NCI-H774 (cell line): ENCODE data around the gene PRDM5.
"Not testable (repeated sequence)": the region's sequence is repeated elsewhere in the genome, so short reads cannot be mapped to it uniquely, and the experiment has no call there.

Experiments used
- DNase-seq: peaks from one replicate; lab custom pipeline; 2025; lab: John Stamatoyannopoulos, UW

PRDM5 gene

DNA sequence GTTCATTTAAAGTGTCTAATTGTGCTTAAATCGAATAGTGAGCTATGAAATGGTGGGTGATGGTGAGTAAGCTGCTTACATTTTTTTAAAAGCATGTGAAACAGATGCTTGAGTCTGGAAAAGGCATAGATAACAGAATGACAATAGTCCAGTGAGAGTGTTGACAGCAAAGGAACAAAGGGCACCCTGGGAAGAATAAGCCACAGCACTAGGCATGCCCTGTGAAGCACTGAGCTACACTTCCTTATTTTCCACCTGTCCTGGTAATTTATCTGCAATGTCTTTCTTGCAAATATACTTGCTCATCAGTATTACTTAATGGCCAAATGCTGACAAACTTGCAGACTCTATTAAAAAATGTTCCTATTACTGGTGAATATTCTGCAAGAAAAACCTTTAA is 168.7 kb downstream of the PRDM5 start:
- peak; percentile 7 for DNase-seq

DNA sequence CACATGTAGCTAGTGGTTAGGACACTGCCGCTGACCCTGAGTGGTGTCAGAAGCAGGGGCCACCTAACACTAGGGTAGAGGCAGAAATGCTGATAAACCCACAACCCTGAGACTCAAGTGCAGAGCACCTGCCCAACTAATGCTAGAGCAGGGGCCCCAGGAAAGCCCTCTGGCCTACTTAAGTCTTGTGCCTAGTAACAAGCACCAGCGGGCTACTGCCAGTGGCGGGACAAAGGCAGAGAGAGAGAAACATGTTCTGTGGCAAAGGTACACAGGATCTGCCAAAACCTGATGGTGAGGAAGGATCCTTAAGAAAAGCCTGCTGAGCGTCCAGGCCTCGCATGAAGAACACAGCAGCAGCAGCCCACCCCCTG is 172.4 kb downstream of the PRDM5 start:
- no peak for DNase-seq

DNA sequence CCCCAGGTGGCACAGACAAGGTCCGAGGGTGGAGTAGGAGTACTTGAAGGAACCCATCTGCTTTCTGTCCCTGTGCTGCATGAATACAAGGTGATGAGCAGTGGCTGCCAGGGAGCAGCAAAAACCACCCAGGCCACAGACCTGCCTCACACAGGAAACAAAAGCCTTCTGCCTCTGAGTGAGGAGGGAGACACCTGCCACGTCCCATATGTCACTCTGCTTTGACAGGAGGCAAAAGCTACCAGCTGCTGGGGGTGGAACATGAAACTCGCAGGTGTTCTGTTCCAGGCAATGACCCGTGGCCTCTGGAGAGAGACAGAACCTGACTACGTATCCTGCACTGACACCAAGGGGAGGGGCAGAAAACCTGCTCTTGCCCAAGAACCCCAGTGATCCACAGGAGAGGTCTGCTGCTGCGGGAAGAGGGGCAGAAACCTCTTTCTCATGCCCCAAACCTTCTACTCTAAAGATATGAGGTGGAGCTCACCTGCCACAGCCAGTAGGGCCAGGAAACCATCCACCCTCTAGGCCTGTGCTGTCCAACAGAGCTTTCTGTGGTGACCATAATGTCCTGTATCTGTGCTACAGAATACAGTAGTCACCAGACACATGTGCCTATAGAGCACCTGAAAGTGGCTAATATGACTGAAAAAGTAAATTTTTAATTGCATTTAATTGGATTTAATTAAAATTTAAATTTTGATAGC is 172.9 kb downstream of the PRDM5 start:
- peak; percentile 82 for DNase-seq

DNA sequence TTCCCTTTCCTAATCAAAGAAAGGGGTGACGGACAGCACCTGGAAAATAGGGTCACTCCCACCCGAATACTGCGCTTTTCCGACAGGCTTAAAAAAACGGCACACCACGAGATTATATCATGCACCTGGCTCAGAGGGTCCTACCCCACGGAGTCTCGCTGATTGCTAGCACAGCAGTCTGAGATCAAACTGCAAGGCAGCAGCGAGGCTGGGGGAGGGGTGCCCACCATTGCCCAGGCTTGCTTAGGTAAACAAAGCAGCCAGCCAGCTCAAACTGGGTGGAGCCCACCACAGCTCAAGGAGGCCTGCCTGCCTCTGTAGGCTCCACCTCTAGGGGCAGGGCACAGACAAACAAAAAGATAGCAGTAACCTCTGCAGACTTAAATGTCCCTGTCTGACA is 180.9 kb downstream of the PRDM5 start:
- not testable (repeated sequence) for DNase-seq

DNA sequence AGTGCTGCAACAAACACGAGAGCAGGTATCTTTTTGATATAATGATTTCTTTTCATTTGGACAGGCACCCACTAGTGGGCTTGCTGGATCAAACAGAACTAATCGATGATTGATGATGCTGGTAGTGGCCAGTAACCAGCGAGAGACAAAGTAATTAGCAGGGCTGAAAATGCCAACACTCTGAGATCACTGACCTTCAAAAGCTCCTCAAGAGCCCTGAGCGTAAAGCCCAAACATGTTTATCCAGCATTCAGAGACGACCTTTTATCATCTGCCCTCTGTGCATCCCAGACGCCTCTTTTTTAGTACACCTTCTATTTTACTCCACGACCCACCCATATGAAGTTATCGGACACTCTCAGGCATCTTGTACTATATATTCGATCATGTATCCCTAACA is 186.2 kb downstream of the PRDM5 start:
- no peak for DNase-seq

DNA sequence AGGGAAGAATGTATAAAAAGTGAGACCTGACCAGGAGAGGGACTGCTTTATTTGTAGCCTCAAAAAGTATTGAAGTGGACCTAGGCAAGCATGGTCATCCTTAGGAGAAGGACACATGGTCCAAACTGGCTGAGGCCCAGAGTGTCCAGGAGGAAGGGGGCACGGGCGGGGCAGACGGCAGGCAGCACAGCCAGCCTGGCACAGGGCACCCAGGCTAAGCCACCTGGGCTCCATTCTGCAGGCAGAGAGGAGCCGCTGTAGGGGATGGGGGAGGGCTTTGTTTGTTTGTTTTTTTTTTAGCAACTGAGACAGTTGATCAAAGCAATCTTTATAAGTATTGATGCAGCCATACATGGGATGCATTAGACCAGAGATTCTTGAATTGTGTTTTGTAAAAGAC is 188.6 kb downstream of the PRDM5 start:
- DNase-seq = no peak

DNA sequence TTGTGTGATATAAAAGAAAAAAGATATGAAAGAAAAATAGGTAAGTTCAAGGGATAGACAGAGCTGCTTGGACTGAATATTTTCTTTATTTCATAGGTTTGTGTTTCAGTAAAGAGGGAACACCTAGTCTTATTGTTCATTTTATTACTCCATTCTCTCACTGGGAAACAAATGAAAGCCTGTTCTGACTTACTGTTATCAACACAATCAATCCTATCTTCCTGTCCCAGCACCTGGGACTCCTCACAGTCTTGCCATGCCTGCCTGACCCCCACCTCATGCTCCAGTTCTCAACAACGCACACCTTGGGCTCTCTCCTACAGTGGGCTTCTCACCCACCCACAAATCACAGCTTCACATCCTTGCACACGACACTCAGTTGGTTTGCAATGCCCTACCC is 189.5 kb downstream of the PRDM5 start:
- DNase-seq = no peak

DNA sequence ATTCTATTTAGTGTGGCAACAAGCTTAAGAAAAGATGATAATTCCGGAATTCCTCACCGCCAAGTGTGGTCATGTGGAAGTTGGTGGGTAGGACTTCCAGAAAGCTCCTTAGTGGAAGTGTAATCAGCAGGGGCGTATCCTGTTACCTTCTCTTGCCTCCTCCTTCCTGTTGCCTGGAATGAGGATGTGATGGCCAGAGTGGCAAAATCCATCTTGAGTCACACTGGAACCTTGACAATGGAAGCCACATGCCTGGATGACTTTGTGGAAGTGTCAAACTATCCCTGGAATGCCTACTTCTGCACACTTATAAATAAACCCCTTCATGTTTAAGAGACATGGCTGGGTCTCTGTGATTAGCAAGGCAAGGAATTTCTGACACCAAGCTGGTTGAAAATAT is 191.0 kb downstream of the PRDM5 start:
- DNase-seq = no peak

DNA sequence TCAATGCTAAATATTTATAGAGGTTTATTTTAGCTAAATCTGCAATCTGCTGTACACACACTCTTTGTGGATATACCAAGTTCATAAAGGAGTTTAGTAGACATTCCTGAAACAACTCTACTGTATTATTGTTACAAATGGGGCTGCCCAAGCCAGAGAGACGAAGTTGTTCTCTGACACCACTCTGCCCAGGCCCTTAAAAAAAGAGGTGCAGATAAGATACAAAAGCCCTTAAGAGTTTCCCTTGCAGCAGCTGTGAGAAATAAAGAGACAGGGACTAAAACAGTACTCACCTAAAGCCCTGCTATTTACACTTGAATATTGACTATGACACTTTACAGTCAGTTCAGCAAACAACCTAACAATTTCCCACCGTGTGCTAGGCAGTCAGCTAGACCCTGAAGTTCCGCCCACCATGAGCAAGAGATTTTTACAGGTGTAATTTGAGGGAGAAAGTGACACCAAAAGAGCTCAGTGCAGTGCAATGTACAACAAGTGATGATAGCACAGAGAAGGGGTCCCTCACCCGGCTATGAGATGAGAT is 191.7 kb downstream of the PRDM5 start:
- DNase-seq = no peak

DNA sequence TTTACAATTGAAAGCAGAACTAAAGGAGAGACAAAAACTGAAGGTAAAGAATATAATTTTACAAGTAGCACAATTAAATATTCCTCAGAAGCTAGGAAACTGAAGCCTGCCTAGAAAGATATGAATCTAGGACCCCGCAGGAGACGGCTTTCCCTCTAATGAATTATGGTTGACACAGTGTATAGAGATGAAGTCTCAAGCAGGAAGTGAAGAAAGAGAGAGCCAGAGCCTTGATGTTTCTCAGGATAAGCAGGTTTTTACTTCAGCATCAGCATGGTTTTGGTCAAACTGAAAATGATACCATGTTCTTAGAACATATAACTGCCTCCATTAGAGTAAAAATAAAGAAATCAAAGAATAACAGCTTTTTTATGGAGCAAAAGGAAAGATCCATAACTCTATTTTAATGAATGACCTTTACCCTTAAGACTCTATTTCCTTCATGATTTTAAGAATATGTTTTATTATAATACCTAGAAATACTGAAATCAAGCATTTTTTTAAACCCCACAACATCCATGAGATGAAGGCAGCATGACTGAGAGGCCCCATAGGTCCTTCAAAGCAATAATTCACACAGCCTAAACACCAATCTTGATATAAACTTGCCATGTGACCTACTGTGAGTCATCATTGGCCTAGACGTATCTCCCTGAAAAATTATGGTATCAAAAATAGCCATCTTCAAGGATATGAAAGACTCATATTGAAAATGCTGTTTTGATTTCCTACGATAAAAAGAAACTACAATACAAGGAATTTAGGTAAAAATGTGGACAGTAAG is 193.4 kb downstream of the PRDM5 start:
- DNase-seq = no peak

DNA sequence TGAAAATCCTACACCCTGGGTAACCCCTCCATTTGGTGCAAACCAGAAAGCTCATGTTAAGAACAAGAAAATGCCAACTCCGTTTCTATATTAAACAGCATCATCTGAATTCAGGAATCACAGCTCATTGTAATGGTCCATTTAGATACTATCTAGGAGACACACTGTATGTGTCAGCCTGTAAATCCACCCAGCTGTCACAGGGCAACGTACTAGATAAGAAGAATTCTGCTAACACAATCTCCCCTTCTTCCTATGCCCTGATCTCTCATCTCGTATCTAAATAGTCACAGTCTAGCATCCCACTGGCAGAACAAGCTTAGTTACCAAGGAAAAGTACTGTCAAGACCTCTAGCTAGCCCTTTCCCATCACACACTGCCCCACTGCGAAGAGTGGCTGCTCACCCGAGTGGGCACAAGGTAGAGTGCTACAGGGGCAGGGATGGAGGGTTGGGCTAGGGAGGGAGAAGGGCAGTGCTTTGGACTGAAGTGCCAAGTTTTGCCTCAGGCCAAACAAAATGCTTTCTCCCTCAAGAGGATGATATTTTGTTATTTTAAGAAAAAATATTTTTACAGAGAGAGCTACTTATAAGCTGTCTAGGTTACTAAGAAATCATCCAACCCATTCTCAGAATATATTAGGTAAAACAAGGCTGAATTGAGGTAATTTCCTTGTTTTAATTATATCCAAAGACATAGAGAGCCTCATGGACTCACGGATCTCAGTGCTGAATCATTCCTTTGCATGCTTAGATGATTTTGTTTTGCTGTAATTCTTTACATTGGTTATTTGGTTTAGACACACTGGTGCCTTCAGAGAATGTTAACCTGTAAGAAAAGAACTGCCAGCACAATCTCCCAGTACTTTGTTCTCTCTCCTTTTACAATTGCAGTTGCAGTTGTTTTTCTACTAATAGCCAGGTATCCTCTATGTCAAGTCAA is 196.6 kb downstream of the PRDM5 start:
- DNase-seq = no peak

DNA sequence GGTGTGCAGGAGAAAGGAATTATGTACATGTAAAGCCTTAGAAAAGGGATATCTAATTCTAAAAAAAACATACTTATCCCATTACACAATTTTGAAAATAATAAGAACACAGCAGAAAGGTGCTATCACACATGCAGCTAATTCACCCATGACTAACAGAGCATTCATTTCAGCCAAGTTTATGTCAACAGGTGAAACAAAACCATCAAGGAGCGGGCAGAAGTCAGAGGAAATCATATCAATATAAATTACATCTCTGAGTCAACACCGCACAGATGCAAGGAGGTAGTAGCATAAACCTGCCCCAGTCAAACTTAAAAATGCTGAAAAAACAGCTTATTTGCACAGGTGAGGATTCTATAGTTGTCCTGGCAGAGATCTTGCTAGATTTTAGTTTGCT is 197.9 kb downstream of the PRDM5 start:
- DNase-seq = no peak

DNA sequence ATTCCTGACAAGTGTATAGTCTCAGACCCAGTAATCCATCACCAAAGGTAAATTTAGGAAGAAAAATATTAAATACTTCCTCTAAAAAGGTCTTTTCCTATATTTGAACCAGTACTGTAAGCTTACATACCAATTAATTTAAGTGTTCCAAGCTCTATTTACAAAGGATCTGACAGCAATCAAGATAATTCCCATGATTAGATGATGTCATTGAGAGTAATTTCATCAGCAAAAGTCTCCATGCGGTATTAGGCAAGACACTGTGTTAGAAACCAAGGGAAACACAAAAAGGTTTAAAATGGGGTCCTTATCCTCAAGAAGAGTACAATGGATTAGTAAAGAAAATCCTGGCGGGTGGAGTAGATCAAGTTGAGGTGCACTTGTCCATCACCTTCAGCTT is 198.5 kb downstream of the PRDM5 start:
- DNase-seq = no peak

DNA sequence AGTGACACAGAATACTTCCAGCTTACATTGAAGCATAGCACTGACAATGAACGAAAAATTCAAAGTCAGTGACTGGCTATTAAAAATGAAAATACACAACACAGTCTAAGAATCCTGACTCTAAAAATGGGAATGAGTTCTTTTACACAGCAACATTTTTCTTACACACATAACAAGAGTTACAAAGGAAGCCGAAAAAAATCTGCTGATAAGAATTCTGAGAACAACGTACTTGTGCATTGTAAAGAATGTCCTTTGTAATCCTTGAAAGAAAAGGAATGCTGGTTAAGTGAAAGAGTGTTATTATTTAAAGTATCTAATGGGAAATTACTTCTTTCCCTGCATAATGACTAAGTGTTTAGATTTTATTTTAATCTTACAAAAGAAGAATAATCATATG is 199.4 kb downstream of the PRDM5 start:
- DNase-seq = no peak

DNA sequence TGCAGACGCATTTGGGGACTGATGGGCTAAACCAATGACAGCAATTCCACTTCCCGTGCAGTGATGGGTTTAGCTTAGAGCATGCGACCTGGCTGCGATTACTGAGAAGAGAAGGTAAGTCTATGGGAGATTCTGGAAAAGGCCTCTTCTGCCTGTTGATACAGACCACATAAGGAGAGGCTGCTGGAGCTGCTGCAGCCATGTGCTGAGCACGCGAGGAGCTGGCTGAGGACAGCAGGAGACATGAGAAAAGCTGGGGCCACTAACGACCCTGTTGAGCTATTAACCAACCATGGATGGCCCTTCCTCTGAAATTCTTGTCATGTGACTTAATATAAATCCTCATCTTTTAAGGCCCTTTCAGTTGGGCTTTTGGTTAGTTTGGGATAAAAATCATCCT is 199.9 kb downstream of the PRDM5 start:
- no peak for DNase-seq

DNA sequence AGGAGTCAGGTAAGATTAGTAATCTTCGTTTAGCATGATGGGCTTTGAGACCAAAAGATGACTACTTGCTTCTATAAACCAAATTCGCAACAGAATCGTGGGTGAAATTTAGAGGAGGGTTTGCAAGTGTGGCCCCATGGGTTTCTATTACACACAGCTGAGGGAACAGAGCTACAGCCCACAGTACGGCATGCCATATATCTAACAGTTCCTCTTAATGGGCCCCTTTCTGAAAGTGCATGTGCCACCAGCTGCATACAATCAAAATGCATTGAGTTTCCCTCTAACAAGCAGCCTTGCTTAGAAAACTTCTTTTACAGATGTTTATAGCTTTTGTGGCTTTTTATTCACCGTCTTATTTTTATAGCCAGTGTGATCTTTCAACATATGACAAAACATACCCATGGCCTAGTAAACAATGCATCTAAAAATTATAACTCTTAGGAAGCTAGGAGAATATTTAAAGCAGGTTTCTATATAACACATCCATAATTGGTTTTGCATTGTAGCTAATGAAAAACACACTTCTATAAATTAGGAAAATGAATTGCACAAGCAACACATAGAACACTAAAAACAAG is 202.1 kb downstream of the PRDM5 start:
- DNase-seq = no peak

DNA sequence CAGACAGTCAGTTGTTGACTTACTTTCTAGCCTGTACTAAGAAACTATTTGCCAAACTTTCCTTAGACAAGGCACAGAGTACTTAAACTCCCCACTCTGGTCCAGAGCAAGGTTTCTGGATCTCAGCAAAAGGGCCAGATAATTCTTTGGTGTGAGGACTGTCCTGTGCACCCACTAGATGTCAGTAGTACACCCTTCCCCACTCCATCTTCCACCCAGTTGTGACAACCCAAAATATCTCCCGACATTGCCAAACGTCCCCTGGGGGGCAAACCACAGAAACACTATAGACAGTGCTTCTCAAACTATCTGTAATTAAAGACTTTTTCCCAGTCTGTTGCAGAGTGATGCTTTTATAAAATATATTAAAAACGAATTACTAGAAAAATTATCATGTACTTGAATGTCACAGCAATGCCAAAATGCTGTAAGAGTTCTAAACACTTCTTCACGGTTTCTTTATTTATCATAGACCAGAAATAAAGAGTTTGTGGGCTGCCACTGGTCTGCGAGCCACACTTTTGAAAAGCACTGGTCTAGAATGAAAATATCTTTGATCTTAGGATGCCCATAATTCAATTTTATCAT is 203.5 kb downstream of the PRDM5 start:
- DNase-seq = no peak

DNA sequence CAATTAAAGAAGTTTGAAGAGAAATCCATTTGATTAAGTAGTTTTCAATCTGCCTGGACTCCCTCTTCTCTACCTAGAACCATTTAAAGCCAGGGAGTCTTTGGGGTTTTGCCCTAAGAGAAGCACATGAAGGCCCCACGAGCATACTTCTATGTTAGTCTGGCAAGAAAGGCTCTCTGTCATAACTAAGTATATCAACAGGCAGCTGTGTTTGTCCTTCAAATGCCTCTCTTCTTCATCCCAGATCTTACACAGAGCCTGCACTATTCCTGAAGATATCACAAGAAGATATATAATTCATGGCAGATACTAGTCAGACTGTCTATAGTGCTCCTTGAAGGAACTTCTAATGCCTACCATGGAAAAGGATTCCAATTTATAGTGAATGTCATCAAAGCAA is 206.2 kb downstream of the PRDM5 start:
- no peak for DNase-seq

DNA sequence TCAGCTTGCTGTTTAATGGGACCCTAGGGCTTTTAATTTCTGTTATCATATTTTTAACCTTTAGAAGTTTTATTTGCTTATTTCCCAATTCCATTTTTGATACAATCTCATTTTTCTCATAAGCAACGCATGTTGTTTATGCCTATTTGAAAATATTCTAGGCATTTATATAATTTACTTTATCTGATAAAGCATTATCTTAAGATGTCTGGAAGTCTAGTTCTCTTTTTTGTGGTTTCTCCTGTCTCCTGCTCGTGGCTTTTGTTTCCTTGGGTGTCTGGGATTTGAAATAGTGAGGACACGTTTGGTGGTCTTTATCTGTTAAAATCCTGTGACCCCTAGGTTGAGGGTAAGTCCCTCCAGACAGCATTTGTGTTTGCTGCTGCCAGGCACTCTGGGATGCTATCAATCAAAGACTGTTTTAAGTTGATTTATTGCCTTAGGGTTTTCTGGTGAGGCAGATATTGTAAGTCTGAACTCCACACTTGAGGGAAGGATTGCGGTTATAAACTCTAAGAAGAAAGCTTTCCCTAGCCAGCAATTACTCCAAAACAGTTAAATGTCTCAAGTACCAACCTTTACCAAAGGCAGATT is 208.0 kb downstream of the PRDM5 start:
- DNase-seq = no peak

DNA sequence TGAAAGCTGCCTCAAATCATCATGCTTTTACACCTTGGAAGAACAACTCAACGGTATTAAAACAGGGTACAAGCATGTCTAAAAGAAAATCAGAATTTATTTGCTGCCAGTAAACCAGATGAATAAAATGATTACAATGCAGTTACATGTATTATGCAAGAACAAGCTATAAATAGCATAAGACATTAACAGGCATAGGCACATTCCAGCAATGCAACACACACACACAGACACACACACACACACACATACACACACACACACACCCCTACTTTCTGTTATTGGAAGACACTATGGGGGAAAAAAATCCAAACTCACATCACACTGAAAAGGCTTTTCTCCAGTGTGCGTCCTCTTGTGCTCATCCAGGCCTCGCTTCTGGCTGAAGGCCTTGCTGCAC is 212.5 kb downstream of the PRDM5 start:
- DNase-seq = no peak

DNA sequence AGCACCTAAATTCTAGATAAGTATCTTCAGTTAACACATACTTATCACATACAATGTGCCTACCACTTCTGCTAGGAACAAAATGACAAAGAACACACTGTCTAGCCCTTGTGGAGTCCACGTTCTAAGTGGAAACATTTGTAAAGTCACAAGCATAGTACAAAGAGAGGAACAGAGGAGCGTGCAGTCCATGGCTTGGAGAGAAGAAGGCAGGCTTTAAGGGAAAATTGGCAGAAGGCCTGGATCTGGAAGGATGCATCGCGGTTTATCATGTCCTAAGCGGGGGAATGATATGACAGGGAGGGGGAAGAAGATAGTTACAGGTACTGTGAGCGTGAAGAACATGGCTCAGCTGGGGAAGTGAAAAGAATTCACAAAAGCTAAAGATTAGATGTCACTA is 218.0 kb downstream of the PRDM5 start:
- no peak for DNase-seq
